GM19397 (cell line): ENCODE results near the gene BICRA.
A peak's percentile ranks its signal among the peaks of the same experiment; 100 is the strongest.

Source experiments
- ATAC-seq: cut with Tn5 transposase; IDR thresholded peaks from one replicate; pipeline ENCODE4 v1.9.1; 2021; ENCODE audit warnings: mild to moderate bottlenecking, moderate library complexity; ENCODE audit not compliant: unreplicated experiment

BICRA gene

GRCh38 chr19:47600246-47601179 is 8.4 kb upstream of the BICRA start:
- ATAC-seq: peak; percentile 98

GRCh38 chr19:47601180-47601904 is 7.6 kb upstream of the BICRA start:
- ATAC-seq: no peak

GRCh38 chr19:47603706-47604565 is 5.0 kb upstream of the BICRA start:
- no peak for ATAC-seq

GRCh38 chr19:47607564-47608073 is 1.3 kb upstream of the BICRA start:
- no peak for ATAC-seq

- peak; percentile 87 for ATAC-seq
These were observed 638 bp upstream of the BICRA start for GRCh38 chr19:47608074-47608918.

- ATAC-seq: no peak
These were observed 1.3 kb downstream of the BICRA start for GRCh38 chr19:47609906-47610894.

- ATAC-seq: no peak
These were observed 2.0 kb downstream of the BICRA start for GRCh38 chr19:47610902-47611301.

GRCh38 chr19:47613165-47614020 is 4.5 kb downstream of the BICRA start:
- ATAC-seq: no peak

GRCh38 chr19:47614021-47614295 is 5.0 kb downstream of the BICRA start:
- ATAC-seq: no peak

GRCh38 chr19:47614559-47614958 is 5.6 kb downstream of the BICRA start:
- ATAC-seq: no peak

GRCh38 chr19:47615230-47615629 is 6.3 kb downstream of the BICRA start:
- ATAC-seq: no peak

- ATAC-seq: no peak
These were observed 6.8 kb downstream of the BICRA start for GRCh38 chr19:47615714-47616113.

GRCh38 chr19:47618771-47619170 is 9.8 kb downstream of the BICRA start:
- ATAC-seq: no peak

- no peak for ATAC-seq
These were observed 10.8 kb downstream of the BICRA start for GRCh38 chr19:47619763-47620162.

- ATAC-seq: no peak
These were observed 14.4 kb downstream of the BICRA start for GRCh38 chr19:47623151-47623920.

GRCh38 chr19:47623921-47624391 is 15.0 kb downstream of the BICRA start:
- no peak for ATAC-seq

- no peak for ATAC-seq
These were observed 16.7 kb downstream of the BICRA start for GRCh38 chr19:47625650-47626049.
